Suprapubic skin (tissue), 3 donors: Measurements from ENCODE around the gene SLC16A8.

Experiments used
- EP300 ChIP-seq: sonication (generic); formaldehyde crosslinking; IDR thresholded peaks from one replicate; pipeline ENCODE4 v1.6.1; 2017; ENCODE audit warnings: antibody characterized with exemption
- TF ChIP-seq, protein P1 (sequence below), 2 donors: fragments of 200-600 bp in 1 of 2; fragments of 450-650 bp in 1 of 2; sonication (generic) in 1 of 2; IDR thresholded peaks; one replicate each; pipeline ENCODE4 v1.5.1; 2016 to 2019; ENCODE audit warnings: antibody characterized with exemption in 2 of 2, mild to moderate bottlenecking in 1 of 2, moderate library complexity in 1 of 2

DNA sequence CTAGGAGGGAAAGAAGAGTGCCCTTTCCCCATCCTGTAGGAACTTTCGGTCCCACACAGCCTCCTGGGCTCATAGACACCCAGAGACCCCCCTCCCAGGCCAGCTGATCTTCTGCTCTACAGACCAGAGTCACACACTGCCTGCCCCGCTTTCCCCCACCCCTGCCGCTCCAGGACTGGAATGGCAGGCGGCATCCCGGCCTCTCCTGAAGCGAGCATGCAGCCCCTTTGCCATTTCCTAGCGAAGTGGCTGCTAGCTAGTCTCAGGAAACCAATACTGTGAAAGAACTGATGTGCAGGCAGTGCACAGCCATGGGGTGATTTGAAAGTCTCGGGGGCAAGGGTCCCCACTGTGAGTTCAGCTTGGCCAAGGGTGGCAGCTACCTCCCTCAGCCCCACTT lies 18.4 kb downstream of the SLC16A8 start:
- TF ChIP-seq, protein P1, sequence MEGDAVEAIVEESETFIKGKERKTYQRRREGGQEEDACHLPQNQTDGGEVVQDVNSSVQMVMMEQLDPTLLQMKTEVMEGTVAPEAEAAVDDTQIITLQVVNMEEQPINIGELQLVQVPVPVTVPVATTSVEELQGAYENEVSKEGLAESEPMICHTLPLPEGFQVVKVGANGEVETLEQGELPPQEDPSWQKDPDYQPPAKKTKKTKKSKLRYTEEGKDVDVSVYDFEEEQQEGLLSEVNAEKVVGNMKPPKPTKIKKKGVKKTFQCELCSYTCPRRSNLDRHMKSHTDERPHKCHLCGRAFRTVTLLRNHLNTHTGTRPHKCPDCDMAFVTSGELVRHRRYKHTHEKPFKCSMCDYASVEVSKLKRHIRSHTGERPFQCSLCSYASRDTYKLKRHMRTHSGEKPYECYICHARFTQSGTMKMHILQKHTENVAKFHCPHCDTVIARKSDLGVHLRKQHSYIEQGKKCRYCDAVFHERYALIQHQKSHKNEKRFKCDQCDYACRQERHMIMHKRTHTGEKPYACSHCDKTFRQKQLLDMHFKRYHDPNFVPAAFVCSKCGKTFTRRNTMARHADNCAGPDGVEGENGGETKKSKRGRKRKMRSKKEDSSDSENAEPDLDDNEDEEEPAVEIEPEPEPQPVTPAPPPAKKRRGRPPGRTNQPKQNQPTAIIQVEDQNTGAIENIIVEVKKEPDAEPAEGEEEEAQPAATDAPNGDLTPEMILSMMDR (IDR thresholded peaks at IDR 0.05): no peak
- no peak for TF ChIP-seq EP300
